ENCODE results near the gene SEC24D.

- TF ChIP-seq, protein P1, sequence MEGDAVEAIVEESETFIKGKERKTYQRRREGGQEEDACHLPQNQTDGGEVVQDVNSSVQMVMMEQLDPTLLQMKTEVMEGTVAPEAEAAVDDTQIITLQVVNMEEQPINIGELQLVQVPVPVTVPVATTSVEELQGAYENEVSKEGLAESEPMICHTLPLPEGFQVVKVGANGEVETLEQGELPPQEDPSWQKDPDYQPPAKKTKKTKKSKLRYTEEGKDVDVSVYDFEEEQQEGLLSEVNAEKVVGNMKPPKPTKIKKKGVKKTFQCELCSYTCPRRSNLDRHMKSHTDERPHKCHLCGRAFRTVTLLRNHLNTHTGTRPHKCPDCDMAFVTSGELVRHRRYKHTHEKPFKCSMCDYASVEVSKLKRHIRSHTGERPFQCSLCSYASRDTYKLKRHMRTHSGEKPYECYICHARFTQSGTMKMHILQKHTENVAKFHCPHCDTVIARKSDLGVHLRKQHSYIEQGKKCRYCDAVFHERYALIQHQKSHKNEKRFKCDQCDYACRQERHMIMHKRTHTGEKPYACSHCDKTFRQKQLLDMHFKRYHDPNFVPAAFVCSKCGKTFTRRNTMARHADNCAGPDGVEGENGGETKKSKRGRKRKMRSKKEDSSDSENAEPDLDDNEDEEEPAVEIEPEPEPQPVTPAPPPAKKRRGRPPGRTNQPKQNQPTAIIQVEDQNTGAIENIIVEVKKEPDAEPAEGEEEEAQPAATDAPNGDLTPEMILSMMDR (IDR thresholded peaks at IDR 0.05) = no peak
- TF ChIP-seq EZH2phosphoT487 (IDR thresholded peaks at IDR 0.05) (no peak), EZH2 (IDR thresholded peaks at IDR 0.05) (no peak)
Measured at GRCh38 chr4:118881512-118882146, 45.7 kb upstream of the SEC24D start.

Measured in neural progenitor cell (in vitro differentiated cells).